Endodermal cell (in vitro differentiated cells): ENCODE data around the gene GNG14. TPM values are rescaled to one million over a fixed set of nuclear protein-coding genes. Genes with fewer than 3 reads are reported as not detected.

Source experiments
- DNase-seq: peaks from one replicate; pipeline ENCODE4 v3.0.0-alpha.2; 2017
- H3K27ac ChIP-seq: 2 replicates; pipeline ENCODE4 v1.5.1; 2013; ENCODE audit warnings: mild to moderate bottlenecking, low read depth, low read length, moderate library complexity
- H3K27me3 ChIP-seq: 2 replicates; pipeline ENCODE4 v1.6.1; 2013; ENCODE audit warnings: mild to moderate bottlenecking, low read length, moderate library complexity; ENCODE audit not compliant: insufficient read depth, control insufficient read depth, poor library complexity, severe bottlenecking
- H3K36me3 ChIP-seq: 2 replicates; pipeline ENCODE4 v1.7.0; 2013; ENCODE audit warnings: mild to moderate bottlenecking, low read length, moderate library complexity; ENCODE audit not compliant: control insufficient read depth, insufficient read depth
- H3K4me1 ChIP-seq: one replicate; pipeline ENCODE4 v1.7.0; 2013; ENCODE audit warnings: low read length; ENCODE audit not compliant: control insufficient read depth, insufficient read depth
- H3K4me3 ChIP-seq: 2 replicates; pipeline ENCODE4 v1.5.1; 2013; ENCODE audit warnings: mild to moderate bottlenecking, low read length, moderate library complexity
- H3K9ac ChIP-seq: 2 replicates; pipeline ENCODE4 v1.6.1; 2013; ENCODE audit warnings: mild to moderate bottlenecking, low read length, moderate library complexity; ENCODE audit not compliant: poor library complexity, severe bottlenecking; ENCODE audit errors: extremely low read depth
- H3K9me3 ChIP-seq: 2 replicates; pipeline ENCODE4 v1.6.1; 2013; ENCODE audit warnings: mild to moderate bottlenecking, low read length, moderate library complexity; ENCODE audit not compliant: control insufficient read depth
- H3K27ac Mint-ChIP-seq: 2 replicates; pipeline ENCODE4 v1.8.0; 2020; ENCODE audit warnings: mixed read lengths
- H3K27me3 Mint-ChIP-seq: 2 replicates; pipeline ENCODE4 v1.8.0; 2021; ENCODE audit warnings: mild to moderate bottlenecking, mixed read lengths; ENCODE audit not compliant: insufficient read depth
- H3K36me3 Mint-ChIP-seq: 2 replicates; pipeline ENCODE4 v1.8.0; 2020; ENCODE audit warnings: low read depth, mixed read lengths
- H3K4me1 Mint-ChIP-seq: 2 replicates; pipeline ENCODE4 v1.8.0; 2020; ENCODE audit warnings: mixed read lengths
- H3K4me3 Mint-ChIP-seq: 2 replicates; pipeline ENCODE4 v1.8.0; 2020; ENCODE audit warnings: mild to moderate bottlenecking, moderate library complexity, mixed read lengths
- H3K9me3 Mint-ChIP-seq: 2 replicates; pipeline ENCODE4 v1.8.0; 2020; ENCODE audit warnings: mild to moderate bottlenecking, mixed read lengths
- WGBS, 2 experiments: methylation state at CpG; one replicate each; pipeline versions ENCODE4 v1.1.5 to v1.1.7; 2013; ENCODE audit warnings: missing lambda C conversion rate in 2 of 2, mixed read lengths in 1 of 2; ENCODE audit not compliant: insufficient coverage in 1 of 2, insufficient read length in 1 of 2; 5-methylcytosine and 5-hydroxymethylcytosine counted together
- total RNA-seq, 2 donors: library from RNA; stranded (reverse); fragmentation: NEBNext Ultra II Directional in 1 of 2; extraction: Animal tissue kit (Norgen Biotek cat#: 25700) in 1 of 2; gene quantifications; 2 replicates in 1 of 2; 3 replicates in 1 of 2; pipeline ENCODE4 v1.2.1, GENCODE V29; 2021
- TF ChIP-seq, protein P1 (sequence below): fragments of 200-600 bp; sonication (generic); conservative IDR thresholded peaks from 2 replicates; pipeline ENCODE4 v1.5.0; 2021; ENCODE audit warnings: antibody characterized with exemption, mild to moderate bottlenecking

The GNG14 gene
- total RNA-seq, 2 donors from 2014 or later = not detected

DNA sequence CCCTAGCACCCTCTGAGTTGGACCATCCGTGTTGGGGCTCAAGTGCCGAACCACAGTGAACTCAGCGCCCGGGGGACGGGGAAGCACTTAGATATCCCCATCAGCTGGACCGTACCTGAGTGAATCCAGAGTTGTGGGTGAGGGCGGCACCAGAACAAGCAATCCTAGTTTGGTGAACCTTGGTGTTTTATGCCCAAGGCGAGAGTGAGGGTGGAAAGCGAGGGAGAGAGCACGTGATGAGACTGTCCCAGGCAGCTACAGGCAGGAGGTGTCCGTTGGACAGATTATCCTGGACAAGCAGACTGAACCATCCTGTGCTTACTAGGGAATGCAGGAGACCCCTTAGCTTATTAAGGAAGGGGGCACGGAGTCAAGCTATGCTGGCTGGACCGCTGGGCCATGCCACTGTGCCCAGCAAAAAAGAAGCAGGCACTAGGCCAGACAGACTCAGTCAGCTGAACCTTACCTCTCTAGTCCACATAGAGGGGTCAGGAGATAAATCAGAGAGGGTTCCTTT is 50.1 kb downstream of the GNG14 start:
- H3K4me3 ChIP-seq = peak overlapping the region; percentile 100
- H3K27ac Mint-ChIP-seq = peak overlapping the region; percentile 99
- TF ChIP-seq, protein P1, sequence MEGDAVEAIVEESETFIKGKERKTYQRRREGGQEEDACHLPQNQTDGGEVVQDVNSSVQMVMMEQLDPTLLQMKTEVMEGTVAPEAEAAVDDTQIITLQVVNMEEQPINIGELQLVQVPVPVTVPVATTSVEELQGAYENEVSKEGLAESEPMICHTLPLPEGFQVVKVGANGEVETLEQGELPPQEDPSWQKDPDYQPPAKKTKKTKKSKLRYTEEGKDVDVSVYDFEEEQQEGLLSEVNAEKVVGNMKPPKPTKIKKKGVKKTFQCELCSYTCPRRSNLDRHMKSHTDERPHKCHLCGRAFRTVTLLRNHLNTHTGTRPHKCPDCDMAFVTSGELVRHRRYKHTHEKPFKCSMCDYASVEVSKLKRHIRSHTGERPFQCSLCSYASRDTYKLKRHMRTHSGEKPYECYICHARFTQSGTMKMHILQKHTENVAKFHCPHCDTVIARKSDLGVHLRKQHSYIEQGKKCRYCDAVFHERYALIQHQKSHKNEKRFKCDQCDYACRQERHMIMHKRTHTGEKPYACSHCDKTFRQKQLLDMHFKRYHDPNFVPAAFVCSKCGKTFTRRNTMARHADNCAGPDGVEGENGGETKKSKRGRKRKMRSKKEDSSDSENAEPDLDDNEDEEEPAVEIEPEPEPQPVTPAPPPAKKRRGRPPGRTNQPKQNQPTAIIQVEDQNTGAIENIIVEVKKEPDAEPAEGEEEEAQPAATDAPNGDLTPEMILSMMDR = no peak
- peaks cover 15% of the 10 kb centered on the region for H3K4me1 Mint-ChIP-seq
- peaks cover 24% of the 10 kb centered on the region for H3K36me3 Mint-ChIP-seq
- no peaks in the 10 kb centered on the region for H3K27me3 Mint-ChIP-seq
- no peak for DNase-seq
- peak overlapping the region; percentile 100 for H3K4me3 Mint-ChIP-seq
- peak overlapping the region; percentile 91 for H3K9ac ChIP-seq
- no peaks in the 10 kb centered on the region for H3K9me3 Mint-ChIP-seq
- H3K9me3 ChIP-seq = no peaks in the 10 kb centered on the region
- peak overlapping the region; percentile 97 for H3K27ac ChIP-seq
- no peaks in the 10 kb centered on the region for H3K27me3 ChIP-seq
- H3K4me1 ChIP-seq = peaks cover 2% of the 10 kb centered on the region
- H3K36me3 ChIP-seq = peaks cover 26% of the 10 kb centered on the region
- 19 to 20% methylated on average over 13 of the region's 13 CpGs for WGBS, 2 experiments

Other genes starting within 250 kb of the GNG14 start
- 10 to 100 TPM; 14.3 to 18.6 TPM for gene ZNF443, start 247.0 kb upstream of the GNG14 start, total RNA-seq
- gene ZNF709, start 203.2 kb upstream of the GNG14 start, total RNA-seq = 1 to 10 TPM; 5.3 to 7.4 TPM
- gene ZNF564, start 136.5 kb upstream of the GNG14 start, total RNA-seq = 10 to 100 TPM; 17.3 to 20.6 TPM
- gene ZNF490, start 77.2 kb upstream of the GNG14 start, total RNA-seq = 10 to 100 TPM; 10.6 to 11.2 TPM
- 10 to 100 TPM; 23.2 to 32.1 TPM for gene ZNF791, start 77.1 kb upstream of the GNG14 start, total RNA-seq
- gene MAN2B1, start 21.3 kb upstream of the GNG14 start, total RNA-seq = 100 to 1,000 TPM; 101 to 113 TPM
- gene WDR83, start 21.2 kb upstream of the GNG14 start, total RNA-seq = 10 to 100 TPM; 18.8 to 26.2 TPM
- gene DHPS, start 6.1 kb upstream of the GNG14 start, total RNA-seq = 10 to 100 TPM; 76.1 to 98.5 TPM
- gene FBXW9, start 8.6 kb downstream of the GNG14 start, total RNA-seq = 10 to 100 TPM; 12.6 to 14.7 TPM
- 100 to 1,000 TPM; 106 to 113 TPM for gene TNPO2, start 35.9 kb downstream of the GNG14 start, total RNA-seq
- gene TRIR, start 46.7 kb downstream of the GNG14 start, total RNA-seq = 100 to 1,000 TPM; 103 to 125 TPM
- gene GET3, start 49.5 kb downstream of the GNG14 start, total RNA-seq = 100 to 1,000 TPM in 1 of 2 donors, 10 to 100 TPM in 1; 97.8 to 102 TPM
- gene BEST2, start 63.8 kb downstream of the GNG14 start, total RNA-seq = 1 to 10 TPM in 1 of 2 donors, under 1 TPM in 1; 0.95 to 1.2 TPM
- 100 to 1,000 TPM in 1 of 2 donors, 10 to 100 TPM in 1; 82.1 to 103 TPM for gene HOOK2, start 87.6 kb downstream of the GNG14 start, total RNA-seq
- gene JUNB, start 103.5 kb downstream of the GNG14 start, total RNA-seq = 1 to 10 TPM; 6.7 to 7.2 TPM
- gene PRDX2, start 113.8 kb downstream of the GNG14 start, total RNA-seq = 100 to 1,000 TPM; 429 to 507 TPM
- 10 to 100 TPM; 34.4 to 57.4 TPM for gene THSD8, start 114.1 kb downstream of the GNG14 start, total RNA-seq
- gene RNASEH2A, start 118.6 kb downstream of the GNG14 start, total RNA-seq = 10 to 100 TPM; 51.0 to 97.1 TPM
- gene RTBDN, start 146.6 kb downstream of the GNG14 start, total RNA-seq = 1 to 10 TPM in 1 of 2 donors, under 1 TPM in 1; 0.68 to 1.7 TPM
- gene MAST1, start 150.5 kb downstream of the GNG14 start, total RNA-seq = 10 to 100 TPM in 1 of 2 donors, 1 to 10 TPM in 1; 6.9 to 18.5 TPM
- 10 to 100 TPM; 20.8 to 32.3 TPM for gene DNASE2, start 193.5 kb downstream of the GNG14 start, total RNA-seq
- 1 to 10 TPM in 1 of 2 donors, under 1 TPM in 1; 0.91 to 1.0 TPM for gene KLF1, start 199.2 kb downstream of the GNG14 start, total RNA-seq
- 10 to 100 TPM; 58.1 to 62.9 TPM for gene GCDH, start 203.2 kb downstream of the GNG14 start, total RNA-seq
- gene SYCE2, start 231.3 kb downstream of the GNG14 start, total RNA-seq = 1 to 10 TPM; 2.4 to 3.9 TPM
- gene FARSA, start 245.7 kb downstream of the GNG14 start, total RNA-seq = 10 to 100 TPM; 65.1 to 70.8 TPM